Sigmoid colon (tissue), 4 donors: Measurements from ENCODE around the gene CEP95.

Experiments
- CTCF ChIP-seq, 4 experiments: fragments of 450-650 bp in 3 of 4; fragments of 200-600 bp in 1 of 4; IDR thresholded peaks; one replicate each; pipeline ENCODE4 v1.5.1; 2016 to 2019; ENCODE audit warnings: antibody characterized with exemption in 4 of 4, mild to moderate bottlenecking in 3 of 4, moderate library complexity in 2 of 4
- POLR2A ChIP-seq, 2 donors: fragments of 450-650 bp; IDR thresholded peaks; one replicate each; pipeline ENCODE4 v1.6.1; 2016; ENCODE audit warnings: antibody characterized with exemption in 2 of 2, mild to moderate bottlenecking in 2 of 2, moderate library complexity in 2 of 2
- POLR2AphosphoS5 ChIP-seq, 4 donors: sonication (generic); formaldehyde crosslinking; IDR thresholded peaks; one replicate each; pipeline ENCODE4 v1.6.1; 2017; ENCODE audit warnings: antibody characterized with exemption in 4 of 4

- TF ChIP-seq CTCF (IDR thresholded peaks at IDR 0.05), result no peak
- no peak for TF ChIP-seq POLR2A (IDR thresholded peaks at IDR 0.05)
- no peak for TF ChIP-seq POLR2AphosphoS5 (IDR thresholded peaks at IDR 0.05)
Observed at GRCh38 chr17:64573214-64573613, 66.4 kb downstream of the CEP95 start.
